ENCODE results near the gene C6orf47. TPM values are rescaled to one million over a fixed set of nuclear protein-coding genes. Genes with fewer than 3 reads are reported as not detected.

Gene C6orf47
- total and polyA plus RNA-seq, 4 donors: 18.9 to 26.8 (median 24.0) TPM

- ATAC-seq (ENCODE audit: insufficient read depth, low FRiP score) (no peak), DNase-seq (no peak)
- no peak for TF ChIP-seq CTCF (IDR thresholded peaks at IDR 0.05; ENCODE audit: control extremely low read depth, extremely low read depth)
- H3K4me3 ChIP-seq: no peak overlapping the region
- H3K27ac ChIP-seq (ENCODE audit: low read depth in 1 of 2, low read length in 1 of 2): no peak overlapping the region
- WGBS, 2 donors: 87 to 91% methylated on average over 4 of the region's 4 CpGs
- H3K36me3 ChIP-seq (ENCODE audit: control insufficient read depth in 4 of 4, insufficient read depth in 4 of 4, low read length in 4 of 4): peaks cover 3 to 27% (median 7%) of the 10 kb centered on the region in 4 donors
- H3K4me1 ChIP-seq (ENCODE audit: control insufficient read depth in 5 of 5, insufficient read depth in 5 of 5, low read length in 5 of 5): peaks cover 4 to 42% (median 9%) of the 10 kb centered on the region in 5 donors
- no peak overlapping the region for H3K9ac ChIP-seq (ENCODE audit: insufficient read depth in 1 of 2, low read length in 2 of 2)
- H3K9me3 ChIP-seq (ENCODE audit: control insufficient read depth in 4 of 4, insufficient read depth in 3 of 4, low read length in 3 of 4): no peaks in the 10 kb centered on the region
- H3K27me3 ChIP-seq (ENCODE audit: control insufficient read depth in 3 of 3, insufficient read depth in 3 of 3, low read length in 2 of 3): no peaks in the 10 kb centered on the region
Observed at GRCh38 chr6:31658158-31658688, 2.4 kb downstream of the C6orf47 start.

GRCh38 chr6:31657406-31658157 lies 3.0 kb downstream of the C6orf47 start:
- ATAC-seq (ENCODE audit: insufficient read depth, low FRiP score): no peak
- H3K27ac ChIP-seq (ENCODE audit: low read depth in 1 of 2, low read length in 1 of 2): no peak overlapping the region
- peaks cover 3 to 26% (median 7%) of the 10 kb centered on the region in 4 donors for H3K36me3 ChIP-seq (ENCODE audit: control insufficient read depth in 4 of 4, insufficient read depth in 4 of 4, low read length in 4 of 4)
- no peak overlapping the region for H3K9ac ChIP-seq (ENCODE audit: insufficient read depth in 1 of 2, low read length in 2 of 2)
- TF ChIP-seq CTCF (IDR thresholded peaks at IDR 0.05; ENCODE audit: control extremely low read depth, extremely low read depth): no peak
- H3K27me3 ChIP-seq (ENCODE audit: control insufficient read depth in 3 of 3, insufficient read depth in 3 of 3, low read length in 2 of 3): no peaks in the 10 kb centered on the region
- WGBS, 2 donors: 81 to 90% methylated on average over 6 of the region's 6 CpGs
- no peaks in the 10 kb centered on the region for H3K9me3 ChIP-seq (ENCODE audit: control insufficient read depth in 4 of 4, insufficient read depth in 3 of 4, low read length in 3 of 4)
- no peak for DNase-seq
- no peak overlapping the region for H3K4me3 ChIP-seq
- H3K4me1 ChIP-seq (ENCODE audit: control insufficient read depth in 5 of 5, insufficient read depth in 5 of 5, low read length in 5 of 5): peaks cover 3 to 40% (median 9%) of the 10 kb centered on the region in 5 donors

- H3K9me3 ChIP-seq (ENCODE audit: control insufficient read depth in 4 of 4, insufficient read depth in 3 of 4, low read length in 3 of 4): no peaks in the 10 kb centered on the region
- H3K9ac ChIP-seq (ENCODE audit: insufficient read depth in 1 of 2, low read length in 2 of 2): no peak within 1 kb of the TSS
- H3K4me3 ChIP-seq: no peak within 1 kb of the TSS
- WGBS, 2 donors: 88 to 93% methylated on average over 8 of the region's 8 CpGs
- ATAC-seq (ENCODE audit: insufficient read depth, low FRiP score) (no peak), DNase-seq (no peak)
- H3K4me1 ChIP-seq (ENCODE audit: control insufficient read depth in 5 of 5, insufficient read depth in 5 of 5, low read length in 5 of 5): peaks cover 4 to 42% (median 15%) of the 10 kb centered on the region in 5 donors
- H3K36me3 ChIP-seq (ENCODE audit: control insufficient read depth in 4 of 4, insufficient read depth in 4 of 4, low read length in 4 of 4): peaks cover 3 to 18% (median 6%) of the 10 kb centered on the region in 4 donors
- TF ChIP-seq CTCF (IDR thresholded peaks at IDR 0.05; ENCODE audit: control extremely low read depth, extremely low read depth): no peak
- H3K27me3 ChIP-seq (ENCODE audit: control insufficient read depth in 3 of 3, insufficient read depth in 3 of 3, low read length in 2 of 3): no peaks in the 10 kb centered on the region
- no peak within 1 kb of the TSS for H3K27ac ChIP-seq (ENCODE audit: low read depth in 1 of 2, low read length in 1 of 2)
Observed at GRCh38 chr6:31655349-31656237, 5.0 kb downstream of the C6orf47 start, which contains the start of gene APOM. Gene APOM, plus strand, starts transcription at chr6:31655894. Its CDS starts 73 bp downstream, at chr6:31655967.
